ENCODE data around the gene PHC3. TPM values are rescaled to one million over a fixed set of nuclear protein-coding genes. Genes with fewer than 3 reads are reported as not detected.

The PHC3 gene
- polyA plus RNA-seq, 2 of the 4 experiments (the other 2 are of a cell fraction) = 10.8 to 49.1 TPM

DNA sequence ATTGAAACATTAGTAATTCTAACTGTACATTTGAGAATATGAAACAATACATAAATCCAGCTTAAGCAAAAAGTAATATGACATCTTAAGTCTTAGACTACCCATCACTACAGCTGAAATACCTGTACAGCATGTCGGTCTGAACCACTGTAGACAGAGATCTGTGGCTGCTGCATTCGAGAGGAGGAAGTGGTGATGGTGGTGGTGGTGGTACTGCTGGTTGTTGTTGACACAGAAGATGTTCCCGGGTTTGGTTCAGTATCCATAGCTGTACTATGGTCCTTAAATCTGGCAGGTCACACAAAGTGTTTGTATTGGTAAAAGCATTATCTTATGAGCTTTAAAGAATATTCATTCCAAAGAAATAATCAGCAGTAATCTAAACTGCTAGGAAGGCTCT lies 2.9 kb downstream of the PHC3 start:
- H3K9me3 ChIP-seq = no peaks in the 10 kb centered on the region
- no peak overlapping the region for H3K4me3 ChIP-seq
- peak overlapping the region; percentile 86; the same call in 1 of the 3 replicates for H3K4me2 ChIP-seq
- no peak for FAIRE-seq
- TF ChIP-seq CHD4 (IDR thresholded peaks at IDR 0.05; ENCODE audit: borderline replicate concordance) (no peak), E2F6 (IDR thresholded peaks at IDR 0.05; ENCODE audit: borderline replicate concordance, low read depth) (no peak), SMC3 (IDR thresholded peaks at IDR 0.05) (no peak)
- TF ChIP-seq, protein P1, sequence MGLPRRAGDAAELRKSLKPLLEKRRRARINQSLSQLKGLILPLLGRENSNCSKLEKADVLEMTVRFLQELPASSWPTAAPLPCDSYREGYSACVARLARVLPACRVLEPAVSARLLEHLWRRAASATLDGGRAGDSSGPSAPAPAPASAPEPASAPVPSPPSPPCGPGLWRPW (IDR thresholded peaks at IDR 0.05) = no peak
- ChIA-PET CTCF (interaction anchor here (2.5 kb wide), 1 partner anchor 11 kb away, joined by 8 read pairs; no protein-coding TSS in a partner anchor), POLR2A (no interaction called here)
- H3K27ac ChIP-seq = no peak overlapping the region
- no peak for ATAC-seq
- peaks cover 19% of the 10 kb centered on the region for H3K4me1 ChIP-seq
- WGBS (ENCODE audit: missing lambda C conversion rate) = 87% methylated on average over 3 of the region's 3 CpGs
- no peak for DNase-seq (ENCODE audit: low read depth in 1 of 2, low spot score in 1 of 2)

- no peaks in the 10 kb centered on the region for H3K4me1 ChIP-seq
- 94% methylated on average over 1 of the region's 1 CpG for WGBS (ENCODE audit: missing lambda C conversion rate)
- H3K9me3 ChIP-seq = no peaks in the 10 kb centered on the region
- ChIA-PET POLR2A (no interaction called here), CTCF (interaction anchor here (0.6 to 1.9 kb wide), 4 partner anchors 15 to 37 kb away, joined by 3 to 7 read pairs (median 4); no protein-coding TSS in a partner anchor)
- DNase-seq (ENCODE audit: low read depth in 1 of 2, low spot score in 1 of 2) = no peak
- H3K4me3 ChIP-seq = no peak overlapping the region
- no peak overlapping the region for H3K4me2 ChIP-seq
- no peak for TF ChIP-seq GATA3 (IDR thresholded peaks at IDR 0.05; ENCODE audit: borderline replicate concordance)
- TF ChIP-seq CEBPB (IDR thresholded peaks at IDR 0.05) = no peak
- FAIRE-seq = no peak
- no peak overlapping the region for H3K27ac ChIP-seq
- no peak for ATAC-seq
Observed at GRCh38 chr3:170171563-170171962, 10.0 kb downstream of the PHC3 start.

- TF ChIP-seq SMC3 (IDR thresholded peaks at IDR 0.05) (no peak), HDAC2 (IDR thresholded peaks at IDR 0.05) (no peak), EHF (CRISPR knock-in tag; IDR thresholded peaks at IDR 0.05) (no peak), JUNB (IDR thresholded peaks at IDR 0.05) (no peak)
- FAIRE-seq (no peak), DNase-seq (ENCODE audit: low read depth in 1 of 2, low spot score in 1 of 2) (no peak), ATAC-seq (no peak)
- no peak overlapping the region for H3K4me3 ChIP-seq
- ChIA-PET POLR2A (no interaction called here), CTCF (no interaction called here)
- no peaks in the 10 kb centered on the region for H3K4me1 ChIP-seq
- 84% methylated on average over 2 of the region's 2 CpGs for WGBS (ENCODE audit: missing lambda C conversion rate)
- H3K27ac ChIP-seq = no peak overlapping the region
- H3K9me3 ChIP-seq = no peaks in the 10 kb centered on the region
- no peak overlapping the region for H3K4me2 ChIP-seq
Observed at GRCh38 chr3:170164717-170165116, 16.8 kb downstream of the PHC3 start.

DNA sequence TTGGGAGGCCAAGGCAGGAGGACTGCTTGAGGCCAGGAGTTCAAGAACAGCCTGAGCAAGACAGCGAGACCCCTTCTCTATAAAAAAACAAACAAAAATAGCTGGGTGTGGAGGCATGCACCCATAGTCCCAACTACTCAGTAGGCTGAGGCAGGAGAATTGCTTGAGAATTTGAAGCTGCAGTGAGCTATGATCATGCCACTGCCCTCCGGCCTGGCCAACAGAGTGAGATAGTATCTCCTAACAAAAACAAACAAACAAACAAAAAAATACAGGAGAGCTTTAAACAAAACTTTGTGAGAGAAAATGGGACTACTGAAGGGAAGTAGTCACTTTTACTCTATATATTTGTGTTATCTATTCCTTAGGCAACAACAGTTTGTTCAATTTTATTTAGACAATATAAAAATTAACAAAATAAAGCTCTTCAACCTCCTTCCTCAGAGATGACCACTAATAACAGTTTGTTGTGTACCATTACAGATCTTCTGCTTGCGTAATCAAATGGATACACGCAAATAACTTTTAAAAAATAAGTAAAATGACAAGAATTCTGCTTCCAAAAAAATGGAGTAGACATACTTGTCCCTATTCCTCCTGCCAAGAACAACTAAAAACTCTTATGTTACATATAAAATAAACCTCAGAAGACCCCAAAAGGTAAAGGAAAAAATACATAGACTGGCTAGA lies 17.4 kb downstream of the PHC3 start:
- H3K4me2 ChIP-seq = no peak overlapping the region
- DNase-seq (ENCODE audit: low read depth in 1 of 2, low spot score in 1 of 2) (no peak), ATAC-seq (no peak), FAIRE-seq (no peak)
- no peaks in the 10 kb centered on the region for H3K4me1 ChIP-seq
- no peak overlapping the region for H3K27ac ChIP-seq
- TF ChIP-seq EHF (CRISPR knock-in tag; IDR thresholded peaks at IDR 0.05) (no peak), CEBPB (IDR thresholded peaks at IDR 0.05) (peak in 1 of 2 experiments; percentile 33; a peak in 1 of 4 replicates)
- ChIA-PET POLR2A (no interaction called here), CTCF (interaction anchor here (0.9 kb wide), 1 partner anchor 13 kb away, joined by 3 read pairs; no protein-coding TSS in a partner anchor)
- H3K4me3 ChIP-seq = no peak overlapping the region
- 94% methylated on average over 4 of the region's 4 CpGs for WGBS (ENCODE audit: missing lambda C conversion rate)
- H3K9me3 ChIP-seq = no peaks in the 10 kb centered on the region

DNA sequence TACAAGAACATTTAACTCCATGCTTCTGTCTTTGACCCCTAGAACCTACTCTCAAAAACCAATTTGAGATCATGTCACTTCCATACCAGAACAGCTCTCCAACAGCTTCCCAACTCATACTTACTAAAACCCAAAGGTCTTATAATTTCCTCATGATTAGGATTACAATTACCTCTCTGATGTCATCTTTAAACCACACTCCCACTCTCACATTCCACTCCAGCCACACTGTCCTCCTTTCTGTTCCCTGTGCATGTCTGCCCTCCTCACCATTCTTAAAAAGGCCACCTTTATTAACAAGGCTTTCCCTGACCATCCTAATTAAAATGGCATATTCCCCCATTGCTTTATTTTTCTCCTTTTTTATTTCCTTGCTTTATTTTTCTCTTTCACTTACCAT lies 18.9 kb downstream of the PHC3 start:
- H3K27ac ChIP-seq = no peak overlapping the region
- FAIRE-seq = no peak
- H3K4me3 ChIP-seq = no peak overlapping the region
- no peak for DNase-seq (ENCODE audit: low read depth in 1 of 2, low spot score in 1 of 2)
- no peak for TF ChIP-seq HOXB5 (CRISPR knock-in tag; IDR thresholded peaks at IDR 0.05)
- TF ChIP-seq ESRRA (IDR thresholded peaks at IDR 0.05; ENCODE audit: borderline replicate concordance, low read length) = no peak
- TF ChIP-seq, protein P2, sequence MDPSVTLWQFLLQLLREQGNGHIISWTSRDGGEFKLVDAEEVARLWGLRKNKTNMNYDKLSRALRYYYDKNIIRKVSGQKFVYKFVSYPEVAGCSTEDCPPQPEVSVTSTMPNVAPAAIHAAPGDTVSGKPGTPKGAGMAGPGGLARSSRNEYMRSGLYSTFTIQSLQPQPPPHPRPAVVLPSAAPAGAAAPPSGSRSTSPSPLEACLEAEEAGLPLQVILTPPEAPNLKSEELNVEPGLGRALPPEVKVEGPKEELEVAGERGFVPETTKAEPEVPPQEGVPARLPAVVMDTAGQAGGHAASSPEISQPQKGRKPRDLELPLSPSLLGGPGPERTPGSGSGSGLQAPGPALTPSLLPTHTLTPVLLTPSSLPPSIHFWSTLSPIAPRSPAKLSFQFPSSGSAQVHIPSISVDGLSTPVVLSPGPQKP (IDR thresholded peaks at IDR 0.05; ENCODE audit: low read depth, low read length) = no peak
- TF ChIP-seq, protein P3, sequence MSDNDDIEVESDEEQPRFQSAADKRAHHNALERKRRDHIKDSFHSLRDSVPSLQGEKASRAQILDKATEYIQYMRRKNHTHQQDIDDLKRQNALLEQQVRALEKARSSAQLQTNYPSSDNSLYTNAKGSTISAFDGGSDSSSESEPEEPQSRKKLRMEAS (IDR thresholded peaks at IDR 0.05) = no peak
- no peak for TF ChIP-seq CBX2 (IDR thresholded peaks at IDR 0.05; ENCODE audit: borderline replicate concordance, low read depth)
- TF ChIP-seq ZSCAN20 (CRISPR knock-in tag; IDR thresholded peaks at IDR 0.05) = no peak
- TF ChIP-seq HEYL (CRISPR knock-in tag; IDR thresholded peaks at IDR 0.05) = no peak
- TF ChIP-seq TFCP2L1 (CRISPR knock-in tag; IDR thresholded peaks at IDR 0.05) = no peak
- TF ChIP-seq PBX3 (IDR thresholded peaks at IDR 0.05) = no peak
- TF ChIP-seq KDM5A (IDR thresholded peaks at IDR 0.05) = no peak
- TF ChIP-seq EP300 (IDR thresholded peaks at IDR 0.05) = no peak
- no peak for TF ChIP-seq HOXB13 (CRISPR knock-in tag; IDR thresholded peaks at IDR 0.05; ENCODE audit: low read depth)
- no peak for TF ChIP-seq KDM1A (IDR thresholded peaks at IDR 0.05; ENCODE audit: low read depth)
- no peak for TF ChIP-seq CHD2 (IDR thresholded peaks at IDR 0.05; ENCODE audit: low read length, partially characterized antibody)
- no peak for TF ChIP-seq SMC3 (IDR thresholded peaks at IDR 0.05)
- no peak for TF ChIP-seq E2F6 (IDR thresholded peaks at IDR 0.05; ENCODE audit: borderline replicate concordance, low read depth)
- H3K4me2 ChIP-seq = no peak overlapping the region
- ATAC-seq = no peak
- no peaks in the 10 kb centered on the region for H3K9me3 ChIP-seq
- no peaks in the 10 kb centered on the region for H3K4me1 ChIP-seq
- ChIA-PET POLR2A (no interaction called here), CTCF (interaction anchor here (0.8 to 0.9 kb wide), 2 partner anchors 13 to 26 kb away, joined by 3 to 4 read pairs; no protein-coding TSS in a partner anchor)

Measured in A549 (cell line).